Endothelial cell of umbilical vein (primary cell): ENCODE results near the gene ARL10. TPM values are rescaled to one million over a fixed set of nuclear protein-coding genes. Genes with fewer than 3 reads are reported as not detected.

Experiments used
- BruUV-seq: library from RNA; stranded (reverse); fragments of 400-500 nt; replicated peaks from 2 replicates; lab custom pipeline; 2021; lab: Mats Ljungman, UMichigan
- CTCF ChIA-PET: fragments of 300-600, 350-600 bp; sonication (Branson Sonifier 250); formaldehyde crosslinking; loops from one replicate; lab custom pipeline; 2021; ENCODE audit warnings: antibody characterized with exemption, inconsistent platforms; lab: Charles Lee
- POLR2A ChIA-PET: fragments of 300-600, 350-600 bp; sonication (Branson Sonifier 250); formaldehyde crosslinking; loops from one replicate; lab custom pipeline; 2021; ENCODE audit warnings: antibody characterized with exemption, inconsistent platforms; lab: Charles Lee
- DNase-seq: peaks from one replicate; pipeline ENCODE4 v3.0.0-alpha.2; 2011; ENCODE audit warnings: low read depth, low spot score
- FAIRE-seq: peaks from 2 replicates; lab custom pipeline; 2011; peaks lifted over from hg19 to GRCh38; lab: Jason Lieb, UNC
- H2AFZ ChIP-seq: 2 replicates; pipeline ENCODE4 v1.6.0; 2012; ENCODE audit warnings: low read depth, low read length, control low read depth, inconsistent platforms
- H3K27ac ChIP-seq: 2 replicates; pipeline ENCODE4 v1.5.1; 2011; ENCODE audit warnings: low read depth, mild to moderate bottlenecking, control low read depth, low read length, moderate library complexity; ENCODE audit not compliant: insufficient read depth
- H3K27me3 ChIP-seq, 2 experiments: 2 replicates each; pipeline versions ENCODE4 v1.6.0 to v1.6.1; 2011; ENCODE audit warnings: low read length in 2 of 2, mixed read lengths in 1 of 2; ENCODE audit not compliant: control insufficient read depth in 2 of 2, insufficient read depth in 2 of 2
- H3K36me3 ChIP-seq, 2 experiments: 2 replicates in 1 of 2; 3 replicates in 1 of 2; pipeline ENCODE4 v1.5.1; 2011; ENCODE audit warnings: low read length in 2 of 2, mild to moderate bottlenecking in 1 of 2, moderate library complexity in 1 of 2; ENCODE audit not compliant: control insufficient read depth in 2 of 2, insufficient read depth in 2 of 2; ENCODE audit errors: extremely low read depth in 1 of 2
- H3K4me1 ChIP-seq: 3 replicates; pipeline ENCODE4 v1.5.1; 2011; ENCODE audit warnings: mild to moderate bottlenecking, low read length; ENCODE audit not compliant: control insufficient read depth, insufficient read depth; ENCODE audit errors: extremely low read depth
- H3K4me2 ChIP-seq: 2 replicates; pipeline ENCODE4 v1.6.1; 2011; ENCODE audit warnings: low read length, control low read depth, mixed read lengths; ENCODE audit not compliant: insufficient read depth
- H3K4me3 ChIP-seq, 3 experiments: fragments of 200-600 bp in 1 of 3; sonication (generic), shearing (Covaris generic) in 1 of 3; replicated peaks in 1 of 3; 2 replicates each; pipeline ENCODE4 v1.5.1; 2011 to 2016; ENCODE audit warnings: control low read depth in 3 of 3, low read length in 3 of 3, mild to moderate bottlenecking in 2 of 3, inconsistent platforms in 1 of 3, low read depth in 1 of 3, moderate library complexity in 1 of 3; ENCODE audit not compliant: insufficient read depth in 1 of 3
- H3K79me2 ChIP-seq: 2 replicates; pipeline ENCODE4 v1.6.0; 2012; ENCODE audit warnings: low read length, inconsistent platforms; ENCODE audit not compliant: control insufficient read depth, insufficient read depth
- H3K9ac ChIP-seq: replicated peaks from 2 replicates; pipeline ENCODE3; 2011; ENCODE audit warnings: low read length, control low read depth; ENCODE audit not compliant: insufficient read depth; ENCODE audit errors: extremely low read depth
- H3K9me1 ChIP-seq: replicated peaks from 3 replicates; pipeline ENCODE4 v1.6.0; 2011; ENCODE audit warnings: mild to moderate bottlenecking, low read length; ENCODE audit not compliant: control insufficient read depth, insufficient read depth; ENCODE audit errors: extremely low read depth
- H3K9me3 ChIP-seq: replicated peaks from 2 replicates; pipeline ENCODE4 v1.5.1; 2012; ENCODE audit warnings: low read length, inconsistent platforms; ENCODE audit not compliant: control insufficient read depth, insufficient read depth
- H4K20me1 ChIP-seq: replicated peaks from 2 replicates; pipeline ENCODE3; 2011; ENCODE audit warnings: mild to moderate bottlenecking, low read length; ENCODE audit not compliant: control insufficient read depth, insufficient read depth; ENCODE audit errors: extremely low read depth
- EZH2 ChIP-seq: IDR thresholded peaks from 2 replicates; pipeline ENCODE4 v1.6.1; 2012; ENCODE audit warnings: borderline replicate concordance, low read depth, mild to moderate bottlenecking, moderate library complexity, low read length, inconsistent platforms; ENCODE audit not compliant: severe bottlenecking
- GATA2 ChIP-seq: IDR thresholded peaks from 2 replicates; pipeline ENCODE4 v1.7.0; 2011; ENCODE audit warnings: low read depth, mild to moderate bottlenecking, moderate library complexity, mixed read lengths, low read length; ENCODE audit not compliant: insufficient read length, insufficient read depth
- JUN ChIP-seq: IDR thresholded peaks from 2 replicates; pipeline ENCODE4 v1.6.1; 2011; ENCODE audit warnings: borderline replicate concordance, low read depth; ENCODE audit not compliant: insufficient read length, insufficient read depth
- MYC ChIP-seq: IDR thresholded peaks from one replicate; pipeline ENCODE4 v1.6.1; 2011; ENCODE audit warnings: mild to moderate bottlenecking, low read depth, low read length
- dilution Hi-C: fragments of 300-500 bp; cut with MboI; formaldehyde crosslinking; loops from one replicate; pipeline ENCODE4 v1.15.0; 2019; ENCODE audit warnings: low sequenced_read_pairs; ENCODE audit not compliant: extremely low pct_ligation_motif_present
- intact Hi-C: fragments of 100-400 bp; cut with micrococcal nuclease; formaldehyde crosslinking; loops from one replicate; pipeline ENCODE4 v1.10.0; 2022
- polyA plus RNA-seq, 4 experiments: library from polyadenylated mRNA; depleted of rRNA in 3 of 4; stranded (reverse) in 3 of 4; unstranded in 1 of 4; fragments of >200 nt; gene quantifications; 2 replicates each; pipeline versions ENCODE4 v1.2.1 to v1.2.3, GENCODE V29; 2011 to 2012; ENCODE audit warnings: missing spikeins in 1 of 4
- total RNA-seq: library from RNA; stranded (reverse); gene quantifications from 2 replicates; pipeline ENCODE4 v1.2.3, GENCODE V29; 2021
- TF ChIP-seq, protein P1 (sequence below): IDR thresholded peaks from 2 replicates; pipeline ENCODE4 v1.6.1; 2011; ENCODE audit not compliant: insufficient read depth, insufficient read length
- TF ChIP-seq, protein P2 (sequence below), 2 donors: IDR thresholded peaks; 1 replicate in 1 of 2; 2 replicates in 1 of 2; pipeline ENCODE4 v1.5.1; 2011; ENCODE audit warnings: low read length in 2 of 2, mild to moderate bottlenecking in 2 of 2, moderate library complexity in 2 of 2, control low read depth in 1 of 2, inconsistent platforms in 1 of 2, low read depth in 1 of 2; ENCODE audit not compliant: insufficient read depth in 1 of 2; ENCODE audit errors: extremely low read depth in 1 of 2

ARL10 gene
- total and polyA plus RNA-seq, 2 donors (not counting 3 experiments of a cell fraction or from before 2014, with no cell fraction given), result 7.7 to 20.7 TPM

DNA sequence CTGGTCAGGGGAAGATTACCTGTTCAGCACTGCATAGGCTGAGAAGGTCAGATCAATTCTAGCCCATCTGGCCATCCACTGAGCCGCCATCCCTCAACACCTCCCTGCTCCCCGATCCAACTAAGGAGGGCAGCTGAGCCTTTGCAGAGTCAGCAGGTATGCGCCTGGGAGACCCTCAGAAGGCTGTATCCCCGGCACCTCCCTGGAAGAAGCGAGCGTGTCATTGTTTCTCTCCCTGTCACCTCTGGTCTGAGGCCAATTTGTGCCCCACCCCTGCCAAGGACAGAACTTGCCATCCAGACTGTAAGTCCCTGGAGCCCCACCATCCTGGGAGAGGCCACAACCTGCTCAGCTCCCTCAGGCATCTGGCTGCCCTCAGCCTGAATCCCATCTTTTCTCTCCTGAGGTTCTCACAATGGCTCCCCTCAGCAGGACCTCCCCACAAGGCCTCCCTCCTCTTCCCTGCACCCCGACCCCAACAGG, 48.5 kb downstream of the ARL10 start:
- CTCF ChIA-PET, result interaction anchor here (1.1 kb wide), 1 partner anchor 130 kb away, joined by 3 read pairs; no protein-coding TSS in a partner anchor
- Histone ChIP-seq H3K27ac (no peak overlapping the region), H3K79me2 (peaks cover 15% of the 10 kb centered on the region), H3K9ac (no peak overlapping the region), H3K9me1 (no peaks in the 10 kb centered on the region), H3K4me1 (peaks cover 12% of the 10 kb centered on the region), H2AFZ (no peak overlapping the region), H3K9me3 (no peaks in the 10 kb centered on the region), H4K20me1 (no peaks in the 10 kb centered on the region), H3K4me2 (no peak overlapping the region), H3K4me3 (no peak overlapping the region), H3K36me3 (peaks cover 2 to 3% of the 10 kb centered on the region in 2 experiments), H3K27me3 (no peaks in the 10 kb centered on the region)
- dilution Hi-C loops, result no loop called here
- DNase-seq (no peak), FAIRE-seq (no peak)
- no peak for TF ChIP-seq MYC
- TF ChIP-seq, protein P1, sequence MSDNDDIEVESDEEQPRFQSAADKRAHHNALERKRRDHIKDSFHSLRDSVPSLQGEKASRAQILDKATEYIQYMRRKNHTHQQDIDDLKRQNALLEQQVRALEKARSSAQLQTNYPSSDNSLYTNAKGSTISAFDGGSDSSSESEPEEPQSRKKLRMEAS, result no peak
- TF ChIP-seq JUN, result no peak
- no peak for TF ChIP-seq EZH2
- TF ChIP-seq GATA2, result no peak
- TF ChIP-seq, protein P2, sequence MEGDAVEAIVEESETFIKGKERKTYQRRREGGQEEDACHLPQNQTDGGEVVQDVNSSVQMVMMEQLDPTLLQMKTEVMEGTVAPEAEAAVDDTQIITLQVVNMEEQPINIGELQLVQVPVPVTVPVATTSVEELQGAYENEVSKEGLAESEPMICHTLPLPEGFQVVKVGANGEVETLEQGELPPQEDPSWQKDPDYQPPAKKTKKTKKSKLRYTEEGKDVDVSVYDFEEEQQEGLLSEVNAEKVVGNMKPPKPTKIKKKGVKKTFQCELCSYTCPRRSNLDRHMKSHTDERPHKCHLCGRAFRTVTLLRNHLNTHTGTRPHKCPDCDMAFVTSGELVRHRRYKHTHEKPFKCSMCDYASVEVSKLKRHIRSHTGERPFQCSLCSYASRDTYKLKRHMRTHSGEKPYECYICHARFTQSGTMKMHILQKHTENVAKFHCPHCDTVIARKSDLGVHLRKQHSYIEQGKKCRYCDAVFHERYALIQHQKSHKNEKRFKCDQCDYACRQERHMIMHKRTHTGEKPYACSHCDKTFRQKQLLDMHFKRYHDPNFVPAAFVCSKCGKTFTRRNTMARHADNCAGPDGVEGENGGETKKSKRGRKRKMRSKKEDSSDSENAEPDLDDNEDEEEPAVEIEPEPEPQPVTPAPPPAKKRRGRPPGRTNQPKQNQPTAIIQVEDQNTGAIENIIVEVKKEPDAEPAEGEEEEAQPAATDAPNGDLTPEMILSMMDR (IDR thresholded peaks at IDR 0.05; ENCODE audit: extremely low read depth in 1 of 2, insufficient read depth in 1 of 2, low read depth in 1 of 2, low read length in 2 of 2), result no peak
- BruUV-seq, result no TSS peak
- POLR2A ChIA-PET, result no interaction called here
- intact Hi-C loops, result no loop called here
